NCI-H1048 (cell line): ENCODE measurements around the gene CLIC6.

ENCODE experiments used
- DNase-seq: peaks from one replicate; lab custom pipeline; 2025; lab: John Stamatoyannopoulos, UW

The CLIC6 gene

DNA sequence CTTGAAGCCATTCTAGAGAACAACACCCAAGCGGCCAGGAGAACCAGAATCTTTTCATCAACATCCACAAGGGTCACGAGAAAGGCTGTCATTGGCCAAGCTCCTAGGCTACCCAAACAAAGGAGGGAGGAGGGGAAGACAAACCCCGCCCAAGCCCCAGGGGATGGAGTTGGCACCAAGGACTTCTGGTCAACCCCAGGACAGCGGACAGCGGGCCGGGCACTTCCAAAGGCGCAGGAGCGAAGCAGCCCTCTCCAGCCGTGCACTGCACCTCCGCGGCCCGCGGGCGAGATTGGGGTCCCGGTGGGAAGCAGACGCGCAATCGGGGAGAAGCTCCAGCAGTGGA is at the start of gene CLIC6:
Gene CLIC6 (plus strand): TSS at position 192 of the 346 bp plus-strand sequence. CDS start 395 bp downstream, outside the sequence.
- no peak for DNase-seq

DNA sequence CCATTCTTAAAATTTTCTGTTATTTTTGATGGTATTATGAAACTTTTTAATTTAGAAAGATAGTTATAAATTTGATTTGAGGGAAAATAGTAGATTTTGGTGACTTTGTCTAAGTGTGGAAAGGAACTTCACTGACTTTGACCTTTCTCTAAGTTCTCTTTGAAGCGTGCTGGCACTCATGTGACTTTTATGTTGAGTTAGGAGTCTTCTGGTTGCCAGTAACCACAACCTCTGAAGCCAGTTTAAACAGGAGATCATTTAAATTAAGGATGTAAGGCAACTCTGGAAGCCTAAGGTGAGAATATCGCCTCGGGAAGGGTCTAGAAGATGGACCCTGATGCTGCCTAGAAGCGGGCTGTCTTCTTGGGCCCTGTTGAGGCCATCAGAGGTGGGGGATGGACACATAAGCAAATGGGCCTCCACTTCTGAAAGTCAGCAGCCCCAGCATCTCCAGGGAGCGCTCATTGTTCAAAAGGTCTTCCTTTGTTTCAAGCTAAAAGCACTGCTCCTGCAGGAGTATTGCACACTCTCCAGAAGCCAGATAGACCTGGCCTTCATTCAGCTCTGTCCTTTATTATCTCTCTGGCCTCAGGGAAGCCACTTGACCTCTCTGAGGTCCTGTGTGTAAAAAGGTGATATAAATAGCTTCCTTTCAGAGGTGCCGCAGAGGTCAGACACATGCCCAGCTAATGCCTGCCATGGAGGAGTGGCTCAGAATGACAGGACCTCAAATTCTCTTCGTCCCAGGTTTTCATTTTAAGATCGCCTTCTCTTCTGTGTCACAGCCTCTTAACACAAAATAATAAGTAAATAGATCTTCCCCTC is 48.7 kb upstream of the CLIC6 start:
- DNase-seq, result no peak

GRCh38 chr21:34621434-34622350 is 47.1 kb upstream of the CLIC6 start:
- no peak for DNase-seq

DNA sequence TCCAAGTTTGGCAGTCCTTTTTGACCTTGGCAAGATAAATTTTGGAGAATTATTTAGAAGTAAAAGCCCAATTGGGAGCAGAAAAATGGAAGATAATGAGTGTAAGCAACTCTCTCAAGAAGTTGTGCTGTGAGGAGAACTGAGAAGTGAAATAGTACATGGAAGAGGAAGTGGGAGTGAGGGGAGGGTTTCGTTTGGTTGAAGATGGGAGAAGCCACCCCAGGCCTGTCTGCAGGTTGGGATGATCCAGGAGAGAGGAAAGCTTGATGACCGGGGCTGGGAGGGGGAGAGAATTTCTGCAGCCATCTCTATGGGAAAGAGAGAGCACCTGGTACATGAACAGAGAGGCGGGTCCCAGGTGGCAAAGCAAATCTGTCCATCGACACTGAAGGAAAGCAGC is 45.3 kb upstream of the CLIC6 start:
- no peak for DNase-seq

DNA sequence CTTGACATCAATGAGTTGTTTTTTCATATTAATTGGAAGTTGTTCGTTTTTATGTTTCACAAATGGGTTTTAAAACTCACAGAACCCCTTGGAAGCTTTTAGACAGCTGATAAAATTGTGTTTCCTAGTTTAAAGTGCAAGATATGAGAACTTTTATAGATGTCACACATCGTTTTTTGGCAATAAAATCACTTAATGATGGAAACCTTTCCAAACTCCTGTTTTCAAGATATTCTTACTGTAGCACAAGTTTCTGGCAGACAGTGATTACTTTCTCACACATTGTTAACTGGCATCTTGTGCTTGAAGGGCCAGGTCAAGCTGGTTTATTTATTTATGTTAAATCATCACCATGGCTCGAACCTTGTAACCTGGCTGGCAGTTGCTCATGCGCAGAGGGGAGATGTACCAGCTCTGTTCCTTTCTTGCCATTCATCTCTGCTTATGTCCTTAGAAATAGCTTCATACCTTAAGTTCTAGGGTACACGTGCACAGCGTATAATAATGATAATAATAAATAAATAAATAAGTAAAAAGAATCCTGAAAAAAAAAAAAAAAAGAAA is 43.7 kb upstream of the CLIC6 start:
- no peak for DNase-seq

DNA sequence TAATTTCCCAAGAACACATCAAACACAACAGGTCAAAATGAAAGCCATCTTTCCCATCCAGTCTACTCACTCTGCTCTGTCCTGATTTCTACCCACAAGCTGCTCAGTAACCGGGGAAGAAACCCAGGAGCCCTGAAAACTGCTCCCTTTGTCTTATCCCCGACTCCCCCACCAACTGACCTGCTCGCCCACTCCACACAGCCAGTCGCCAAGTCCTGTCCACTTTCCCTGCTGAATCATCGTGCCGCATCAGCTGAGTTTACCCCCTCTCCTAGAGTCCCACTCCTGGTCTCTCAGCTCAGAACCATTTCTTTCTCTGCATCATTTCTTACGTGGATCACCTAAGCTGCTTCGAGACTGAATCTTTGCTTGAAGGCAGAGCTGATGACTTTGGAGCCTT is 42.7 kb upstream of the CLIC6 start:
- no peak for DNase-seq

- DNase-seq, result no peak
Measured at GRCh38 chr21:34630536-34631143, 38.2 kb upstream of the CLIC6 start.

DNA sequence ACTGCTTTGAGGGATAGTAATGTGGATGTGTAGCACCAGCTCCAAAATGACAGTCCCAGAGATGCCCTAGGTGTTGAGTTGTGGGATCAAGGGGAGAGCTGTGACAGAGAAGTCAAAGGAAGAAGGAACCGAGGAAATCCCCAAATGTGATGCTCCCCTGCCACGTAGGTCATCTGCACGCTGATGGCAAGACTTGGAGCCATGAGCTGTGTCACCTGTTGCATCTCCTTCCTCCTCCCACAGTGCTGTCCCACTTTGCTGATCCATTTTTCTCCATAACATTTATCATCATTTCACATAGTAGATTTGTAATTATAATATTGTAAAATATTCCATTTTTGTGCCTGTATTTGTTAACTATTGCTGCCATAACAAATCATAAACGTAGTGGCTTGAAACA is 36.3 kb upstream of the CLIC6 start:
- DNase-seq, result no peak

DNA sequence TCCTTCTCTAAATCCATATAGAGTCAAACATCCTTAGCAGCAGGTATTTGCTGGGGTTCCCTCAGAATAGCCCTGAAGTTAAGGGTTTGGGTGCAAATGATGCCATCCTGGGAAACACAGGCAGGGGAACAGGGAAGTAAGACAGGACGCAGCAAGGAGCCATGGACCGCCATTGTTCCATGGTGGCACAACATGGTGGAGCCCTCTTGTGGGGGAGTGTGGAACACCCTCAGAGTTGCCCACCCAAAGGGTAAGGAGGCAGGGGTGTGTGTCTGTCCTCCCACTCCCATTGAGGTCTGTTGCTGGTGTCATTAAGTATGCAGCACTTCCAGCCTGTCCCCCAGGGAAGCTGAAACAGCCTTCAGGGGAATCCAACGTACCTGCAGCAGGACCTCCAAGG is 33.5 kb upstream of the CLIC6 start:
- DNase-seq, result no peak

GRCh38 chr21:34636961-34637360 is 31.8 kb upstream of the CLIC6 start:
- no peak for DNase-seq

DNA sequence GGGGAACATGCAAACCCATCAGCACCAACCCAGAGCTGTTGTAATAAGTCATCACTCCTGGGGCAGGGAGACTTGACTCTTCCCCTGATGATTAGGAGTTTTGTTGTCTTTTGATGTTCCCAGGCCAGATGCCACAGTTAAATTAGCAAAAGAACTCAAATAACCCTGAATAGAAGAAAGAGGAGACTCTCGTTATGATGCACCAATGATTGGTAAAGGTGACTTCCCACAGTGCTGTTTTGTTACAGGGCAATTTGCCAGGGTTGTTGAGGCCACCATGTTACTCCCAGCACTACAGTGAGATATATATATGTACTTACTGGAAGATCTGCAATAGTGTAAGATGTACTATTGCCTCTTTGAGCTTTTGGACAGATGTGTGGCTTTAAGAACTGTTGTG is 29.5 kb upstream of the CLIC6 start:
- DNase-seq, result no peak

DNA sequence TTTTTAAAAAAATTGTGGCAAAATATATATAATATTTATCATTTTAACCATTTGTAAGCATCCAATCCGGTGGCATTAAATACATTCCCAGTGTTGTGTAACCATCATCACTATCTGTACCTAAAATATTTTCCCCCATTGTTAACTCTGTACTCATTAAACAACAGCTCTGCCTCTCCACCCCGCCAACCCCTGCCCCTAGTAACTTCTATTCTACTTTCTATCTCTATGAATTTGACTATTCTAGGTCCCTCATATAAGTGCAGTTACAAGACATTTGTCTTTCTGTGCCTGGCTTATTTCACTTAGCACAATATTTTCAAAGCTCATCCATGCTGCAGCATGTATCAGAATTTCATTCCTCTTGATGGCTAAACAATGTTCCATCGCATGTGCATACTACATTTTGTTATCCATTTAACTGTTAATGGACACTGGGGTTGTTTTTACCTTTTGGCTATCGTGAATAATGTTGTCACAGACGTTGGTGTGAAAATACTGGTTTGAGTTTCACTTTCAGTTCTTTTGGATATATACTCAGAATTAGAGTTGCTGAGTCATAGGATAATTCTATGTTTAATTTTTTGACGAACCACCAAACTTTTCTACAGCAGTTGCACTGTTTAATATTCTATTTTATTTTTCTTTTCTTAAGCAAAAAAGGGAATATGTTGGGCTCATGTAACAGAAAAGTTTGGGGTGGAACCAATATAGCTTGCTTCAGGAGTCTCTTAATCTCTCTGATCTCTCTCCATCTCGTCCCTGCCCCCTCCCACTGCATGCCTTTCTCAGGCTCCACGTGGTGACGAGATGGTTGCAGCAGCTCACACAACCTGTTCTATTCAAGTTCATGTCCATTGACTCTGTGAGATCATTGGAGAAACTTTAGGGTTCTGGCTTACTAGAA is 28.7 kb upstream of the CLIC6 start:
- no peak for DNase-seq

GRCh38 chr21:34640858-34641257 is 27.9 kb upstream of the CLIC6 start:
- no peak for DNase-seq

GRCh38 chr21:34642211-34643075 is 26.4 kb upstream of the CLIC6 start:
- no peak for DNase-seq

DNA sequence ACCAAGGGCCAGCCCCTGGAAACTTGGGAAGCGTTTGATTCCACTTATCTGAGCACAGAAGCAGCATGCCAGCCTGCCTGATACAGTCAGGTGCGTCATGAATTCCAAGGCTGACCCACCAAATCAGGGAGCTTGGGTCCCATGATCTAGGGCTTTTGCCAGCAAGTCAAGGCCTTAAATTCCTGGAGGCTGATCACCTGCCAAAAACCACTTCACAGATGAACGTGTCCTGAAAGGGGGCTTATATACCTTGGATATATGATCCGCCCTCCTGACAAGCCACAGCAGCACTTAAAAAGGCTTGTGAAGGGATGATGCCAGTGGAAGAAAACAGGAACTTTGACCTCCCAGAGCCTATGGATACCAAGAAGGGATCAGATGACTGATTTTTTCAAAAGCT is 24.0 kb upstream of the CLIC6 start:
- DNase-seq, result no peak

GRCh38 chr21:34647555-34647954 is 21.2 kb upstream of the CLIC6 start:
- DNase-seq, result no peak

- no peak for DNase-seq
Measured at GRCh38 chr21:34648739-34649297, 20.0 kb upstream of the CLIC6 start.

GRCh38 chr21:34649400-34649799 is 19.4 kb upstream of the CLIC6 start:
- no peak for DNase-seq

- DNase-seq, result no peak
Measured at GRCh38 chr21:34650861-34651431, 17.8 kb upstream of the CLIC6 start.

- DNase-seq, result no peak
Measured at GRCh38 chr21:34651642-34652041, 17.2 kb upstream of the CLIC6 start.
